RWPE1 (cell line): ENCODE data around the gene LMNB1.

Source experiments
- CTCF ChIA-PET: fragments of 350-600 bp; sonication (Branson Sonifier 250); formaldehyde crosslinking; extraction: SDS; loops from one replicate; lab custom pipeline; 2021; lab: Yijun Ruan, JAX
- POLR2A ChIA-PET: fragments of 400-600 bp; formaldehyde crosslinking; extraction: SDS; loops from one replicate; lab custom pipeline; 2020; ENCODE audit warnings: antibody characterized with exemption; ENCODE audit not compliant: low non-redundant PET; lab: Yijun Ruan, JAX
- DNase-seq: peaks from one replicate; pipeline ENCODE4 v3.0.0; 2012; ENCODE audit warnings: low spot score
- H3K27ac ChIP-seq: fragments of 450-650 bp; 2 replicates; pipeline ENCODE4 v1.5.1; 2017
- CTCF ChIP-seq: fragments of 450-650 bp; conservative IDR thresholded peaks from 2 replicates; pipeline ENCODE4 v1.5.1; 2017; ENCODE audit warnings: low read depth, mild to moderate bottlenecking

LMNB1 gene

GRCh38 chr5:126744836-126745235 lies 32.1 kb upstream of the LMNB1 start:
- DNase-seq = no peak
- no peak overlapping the region for H3K27ac ChIP-seq
- ChIA-PET POLR2A (interaction anchor here (1.0 kb wide), 1 partner anchor 34 kb away, joined by 3 read pairs; no protein-coding TSS in a partner anchor), CTCF (no interaction called here)
- TF ChIP-seq CTCF = no peak

GRCh38 chr5:126745259-126745992 lies 31.5 kb upstream of the LMNB1 start:
- ChIA-PET CTCF (no interaction called here), POLR2A (interaction anchor here (1.0 kb wide), 1 partner anchor 33 kb away, joined by 3 read pairs; no protein-coding TSS in a partner anchor)
- no peak for TF ChIP-seq CTCF
- no peak for DNase-seq
- H3K27ac ChIP-seq = no peak overlapping the region

- POLR2A ChIA-PET = no interaction called here
- CTCF ChIA-PET = no interaction called here
Observed at GRCh38 chr5:126746290-126746689, 30.6 kb upstream of the LMNB1 start.

GRCh38 chr5:126752081-126752785 lies 24.7 kb upstream of the LMNB1 start:
- ChIA-PET POLR2A (no interaction called here), CTCF (interaction anchor here (0.6 kb wide), 1 partner anchor 795 kb away, joined by 7 read pairs; no protein-coding TSS in a partner anchor)
- DNase-seq = no peak
- no peak for TF ChIP-seq CTCF
- no peak overlapping the region for H3K27ac ChIP-seq

More at GRCh38 chr5:126746290-126746689, 30.6 kb upstream of the LMNB1 start:
- no peak for DNase-seq
- no peak for TF ChIP-seq CTCF
- H3K27ac ChIP-seq = no peak overlapping the region

GRCh38 chr5:126753227-126753626 lies 23.7 kb upstream of the LMNB1 start:
- CTCF ChIA-PET = no interaction called here
- no peak overlapping the region for H3K27ac ChIP-seq

More at GRCh38 chr5:126753227-126753626, 23.7 kb upstream of the LMNB1 start:
- TF ChIP-seq CTCF = no peak
- DNase-seq = no peak
- POLR2A ChIA-PET = no interaction called here
